Measurements from ENCODE around the gene SHC2.

DNA sequence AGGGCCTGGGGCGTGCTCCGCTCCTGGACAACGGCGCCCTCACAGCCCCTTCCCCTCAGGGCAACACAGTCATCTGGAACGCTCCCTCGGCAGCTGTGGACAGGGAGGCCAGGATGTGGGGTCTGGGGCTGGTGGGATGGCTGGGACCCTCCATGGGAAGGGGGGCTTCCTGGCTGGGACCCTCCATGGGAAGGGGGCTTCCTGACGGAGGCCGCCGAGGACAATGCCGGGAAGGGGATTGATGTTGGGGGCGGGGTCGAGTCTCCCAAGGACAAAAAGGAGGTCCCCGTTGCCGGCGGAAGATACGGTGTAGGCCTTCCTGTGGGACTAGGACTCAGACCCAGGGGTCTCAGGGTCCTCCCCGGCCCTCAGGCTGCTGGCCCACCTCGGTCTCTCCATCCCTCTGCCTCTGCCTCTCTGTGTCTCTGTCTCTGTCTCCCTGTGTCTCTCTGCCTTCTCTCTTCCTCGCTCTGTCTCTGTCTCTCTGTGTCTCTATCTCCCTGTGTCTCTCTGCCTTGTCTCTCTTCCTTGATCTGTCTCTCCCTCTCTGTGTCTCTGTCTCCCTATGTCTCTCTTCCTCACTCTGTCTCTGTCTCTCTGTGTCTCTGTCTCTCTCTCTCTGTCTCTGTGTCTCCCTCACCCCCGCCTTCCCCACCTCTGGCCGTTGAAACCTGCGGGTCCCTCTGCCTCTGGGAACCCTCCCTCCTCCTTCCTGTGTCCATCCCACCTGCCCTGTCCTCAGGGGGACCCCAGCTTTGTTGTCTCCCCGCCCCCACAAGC lies 32.7 kb upstream of the SHC2 start:
- TF ChIP-seq, protein P1, sequence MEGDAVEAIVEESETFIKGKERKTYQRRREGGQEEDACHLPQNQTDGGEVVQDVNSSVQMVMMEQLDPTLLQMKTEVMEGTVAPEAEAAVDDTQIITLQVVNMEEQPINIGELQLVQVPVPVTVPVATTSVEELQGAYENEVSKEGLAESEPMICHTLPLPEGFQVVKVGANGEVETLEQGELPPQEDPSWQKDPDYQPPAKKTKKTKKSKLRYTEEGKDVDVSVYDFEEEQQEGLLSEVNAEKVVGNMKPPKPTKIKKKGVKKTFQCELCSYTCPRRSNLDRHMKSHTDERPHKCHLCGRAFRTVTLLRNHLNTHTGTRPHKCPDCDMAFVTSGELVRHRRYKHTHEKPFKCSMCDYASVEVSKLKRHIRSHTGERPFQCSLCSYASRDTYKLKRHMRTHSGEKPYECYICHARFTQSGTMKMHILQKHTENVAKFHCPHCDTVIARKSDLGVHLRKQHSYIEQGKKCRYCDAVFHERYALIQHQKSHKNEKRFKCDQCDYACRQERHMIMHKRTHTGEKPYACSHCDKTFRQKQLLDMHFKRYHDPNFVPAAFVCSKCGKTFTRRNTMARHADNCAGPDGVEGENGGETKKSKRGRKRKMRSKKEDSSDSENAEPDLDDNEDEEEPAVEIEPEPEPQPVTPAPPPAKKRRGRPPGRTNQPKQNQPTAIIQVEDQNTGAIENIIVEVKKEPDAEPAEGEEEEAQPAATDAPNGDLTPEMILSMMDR (IDR thresholded peaks at IDR 0.05) = no peak
- no peak for TF ChIP-seq POLR2A (IDR thresholded peaks at IDR 0.05)
